ENCODE results near the gene PREP. TPM values are rescaled to one million over a fixed set of nuclear protein-coding genes. Genes with fewer than 3 reads are reported as not detected.

PREP gene
- polyA plus RNA-seq, 1 donor = 46.6 TPM

DNA sequence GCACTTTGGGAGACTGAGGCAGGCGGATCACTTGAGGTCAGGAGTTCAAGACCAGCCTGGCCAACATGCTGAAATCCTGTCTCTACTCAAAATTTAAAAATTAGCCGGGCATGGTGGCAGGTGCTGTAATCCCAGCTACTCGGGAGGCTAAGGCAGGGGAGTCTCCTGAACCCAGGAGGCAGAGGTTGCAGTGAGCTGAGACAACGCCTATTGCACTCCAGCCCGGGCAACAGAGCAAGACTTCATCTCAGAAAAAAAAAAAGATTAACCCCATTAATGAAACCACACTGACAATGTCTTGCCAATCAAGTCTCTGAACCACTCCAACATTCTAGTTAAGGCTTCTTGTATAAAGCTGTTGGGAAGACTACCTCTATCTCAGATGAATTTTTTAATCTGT is 4.0 kb downstream of the PREP start:
- no peak for DNase-seq
- H3K9me3 ChIP-seq (ENCODE audit: control insufficient read depth, low read depth, low read length) = no peaks in the 10 kb centered on the region
- H3K27ac ChIP-seq (ENCODE audit: low read length) = no peak overlapping the region
- H3K4me3 ChIP-seq (ENCODE audit: low read length) = no peak overlapping the region
- H3K36me3 ChIP-seq (ENCODE audit: control insufficient read depth, insufficient read depth, low read length) = peaks cover 20% of the 10 kb centered on the region
- H3K27me3 ChIP-seq (ENCODE audit: control insufficient read depth, insufficient read depth, low read length) = no peaks in the 10 kb centered on the region
- H3K4me1 ChIP-seq (ENCODE audit: control insufficient read depth, insufficient read depth, low read length) = peaks cover 15% of the 10 kb centered on the region
- WGBS (ENCODE audit: insufficient coverage, low lambda C conversion rate) = no CpG with 5 or more reads among the region's 5 CpGs

DNA sequence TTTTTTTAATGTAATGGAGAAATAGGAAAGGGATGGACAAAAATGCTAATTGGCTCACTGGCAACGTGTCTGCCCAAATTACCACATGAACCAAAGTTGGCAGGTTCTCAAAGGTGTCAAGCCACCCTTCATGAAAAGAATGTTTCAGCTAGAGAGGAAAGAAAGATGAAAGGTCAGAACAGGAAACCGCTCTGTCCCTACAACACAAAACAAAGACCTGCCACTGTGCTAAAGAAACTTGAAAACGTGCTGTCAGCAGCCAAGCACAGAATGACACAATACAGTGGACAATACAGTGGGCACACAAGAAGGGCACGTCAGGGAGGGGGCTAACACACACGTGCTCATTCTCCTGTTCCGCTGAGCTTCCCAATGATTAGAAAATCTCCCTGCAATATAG is 4.9 kb downstream of the PREP start:
- H3K36me3 ChIP-seq (ENCODE audit: control insufficient read depth, insufficient read depth, low read length) = peaks cover 20% of the 10 kb centered on the region
- H3K4me3 ChIP-seq (ENCODE audit: low read length) = no peak overlapping the region
- no CpG with 5 or more reads among the region's 6 CpGs for WGBS (ENCODE audit: insufficient coverage, low lambda C conversion rate)
- no peaks in the 10 kb centered on the region for H3K27me3 ChIP-seq (ENCODE audit: control insufficient read depth, insufficient read depth, low read length)
- H3K9me3 ChIP-seq (ENCODE audit: control insufficient read depth, low read depth, low read length) = no peaks in the 10 kb centered on the region
- H3K4me1 ChIP-seq (ENCODE audit: control insufficient read depth, insufficient read depth, low read length) = peaks cover 12% of the 10 kb centered on the region
- H3K27ac ChIP-seq (ENCODE audit: low read length) = no peak overlapping the region
- DNase-seq = no peak

DNA sequence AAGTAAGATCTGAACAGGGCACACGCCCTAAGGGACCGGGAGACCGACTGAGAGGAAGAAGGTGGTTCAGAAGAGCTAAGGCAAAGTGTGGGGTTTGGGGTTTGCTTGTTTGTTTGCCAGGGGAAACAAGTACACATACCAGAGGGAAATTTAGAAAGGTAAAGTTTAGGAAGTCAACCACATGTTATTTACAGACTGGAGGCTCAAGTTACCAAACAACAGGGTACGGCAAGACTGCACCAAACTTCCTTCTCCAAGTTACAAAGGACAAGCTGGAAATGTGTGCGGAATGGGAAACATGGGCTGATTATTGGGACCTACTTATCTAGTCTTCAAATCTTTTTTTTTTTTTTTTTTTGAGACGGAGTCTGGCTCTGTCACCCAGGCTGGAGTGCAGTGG is 11.2 kb downstream of the PREP start:
- H3K27ac ChIP-seq (ENCODE audit: low read length) = no peak overlapping the region
- WGBS (ENCODE audit: insufficient coverage, low lambda C conversion rate) = 100% methylated on average over 1 of the region's 6 CpGs
- no peak for DNase-seq
- H3K9me3 ChIP-seq (ENCODE audit: control insufficient read depth, low read depth, low read length) = no peaks in the 10 kb centered on the region
- H3K4me1 ChIP-seq (ENCODE audit: control insufficient read depth, insufficient read depth, low read length) = peaks cover 8% of the 10 kb centered on the region
- no peak overlapping the region for H3K4me3 ChIP-seq (ENCODE audit: low read length)
- peaks cover 33% of the 10 kb centered on the region for H3K36me3 ChIP-seq (ENCODE audit: control insufficient read depth, insufficient read depth, low read length)
- H3K27me3 ChIP-seq (ENCODE audit: control insufficient read depth, insufficient read depth, low read length) = no peaks in the 10 kb centered on the region

DNA sequence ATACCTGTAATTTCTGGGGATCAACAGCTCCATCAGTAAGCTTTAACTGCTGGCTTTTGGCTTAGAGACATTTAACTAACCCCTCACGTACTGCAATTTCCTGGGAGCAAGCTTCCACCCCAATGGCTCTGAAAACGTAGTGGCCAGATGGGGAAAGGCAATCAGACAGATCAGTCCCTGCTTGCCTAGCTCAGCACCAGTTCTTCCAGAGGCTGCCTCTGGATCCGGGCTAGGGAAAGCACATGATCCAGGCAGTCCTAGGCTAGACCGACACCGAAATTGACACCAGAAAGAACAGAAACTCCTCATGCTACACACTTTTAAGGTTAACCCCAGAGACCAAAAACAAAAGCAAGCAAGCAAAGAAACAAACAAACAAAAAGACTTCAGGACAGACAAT is 13.3 kb downstream of the PREP start:
- no peak for DNase-seq
- Histone ChIP-seq H3K9me3 (ENCODE audit: control insufficient read depth, low read depth, low read length) (no peaks in the 10 kb centered on the region), H3K4me3 (ENCODE audit: low read length) (no peak overlapping the region), H3K27me3 (ENCODE audit: control insufficient read depth, insufficient read depth, low read length) (no peaks in the 10 kb centered on the region), H3K27ac (ENCODE audit: low read length) (peak overlapping the region; percentile 5), H3K4me1 (ENCODE audit: control insufficient read depth, insufficient read depth, low read length) (peaks cover 8% of the 10 kb centered on the region), H3K36me3 (ENCODE audit: control insufficient read depth, insufficient read depth, low read length) (peaks cover 18% of the 10 kb centered on the region)
- no CpG with 5 or more reads among the region's 5 CpGs for WGBS (ENCODE audit: insufficient coverage, low lambda C conversion rate)

DNA sequence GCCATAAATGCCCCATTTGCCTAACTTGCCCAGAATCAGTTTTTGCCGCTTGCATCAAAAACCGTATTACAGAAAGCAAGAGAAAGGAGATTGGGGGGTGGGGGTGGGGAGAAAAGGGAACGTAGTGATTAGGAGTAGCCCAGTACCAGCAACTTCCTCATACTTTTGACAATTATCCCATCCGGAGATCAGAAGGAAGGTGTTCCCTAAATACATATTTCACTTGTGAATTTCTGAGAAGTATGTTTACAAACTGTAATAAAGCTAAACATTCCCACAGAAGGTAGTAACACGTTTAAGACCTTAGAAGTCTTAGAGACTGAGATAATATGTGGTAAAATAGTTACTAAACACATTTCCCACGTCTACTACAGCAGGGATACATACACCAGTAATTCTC is 14.5 kb downstream of the PREP start:
- Histone ChIP-seq H3K4me1 (ENCODE audit: control insufficient read depth, insufficient read depth, low read length) (peaks cover 8% of the 10 kb centered on the region), H3K27me3 (ENCODE audit: control insufficient read depth, insufficient read depth, low read length) (no peaks in the 10 kb centered on the region), H3K4me3 (ENCODE audit: low read length) (no peak overlapping the region), H3K36me3 (ENCODE audit: control insufficient read depth, insufficient read depth, low read length) (peaks cover 21% of the 10 kb centered on the region), H3K27ac (ENCODE audit: low read length) (no peak overlapping the region), H3K9me3 (ENCODE audit: control insufficient read depth, low read depth, low read length) (no peaks in the 10 kb centered on the region)
- DNase-seq = no peak
- no CpG with 5 or more reads among the region's 6 CpGs for WGBS (ENCODE audit: insufficient coverage, low lambda C conversion rate)

DNA sequence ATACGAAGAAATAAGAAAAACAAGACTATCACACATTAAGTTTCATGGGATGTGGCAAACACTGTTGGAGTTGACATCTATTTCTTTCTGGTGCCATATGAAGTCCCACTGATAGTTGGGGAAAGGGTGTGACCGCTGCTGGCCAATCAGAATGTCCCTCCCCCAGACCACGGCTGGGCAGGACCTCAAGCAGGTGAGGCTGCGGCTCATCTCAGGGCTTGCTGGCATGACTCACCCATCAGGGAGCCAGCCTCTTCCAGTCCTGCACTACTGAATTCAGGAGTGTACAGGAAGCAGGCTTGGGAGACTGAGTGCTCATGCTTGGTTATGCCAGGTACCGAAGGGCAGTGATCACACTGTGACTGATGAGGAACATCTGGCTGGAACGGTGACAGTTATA is 18.9 kb downstream of the PREP start:
- no peaks in the 10 kb centered on the region for H3K27me3 ChIP-seq (ENCODE audit: control insufficient read depth, insufficient read depth, low read length)
- DNase-seq = no peak
- peaks cover 33% of the 10 kb centered on the region for H3K4me1 ChIP-seq (ENCODE audit: control insufficient read depth, insufficient read depth, low read length)
- no peak overlapping the region for H3K4me3 ChIP-seq (ENCODE audit: low read length)
- H3K27ac ChIP-seq (ENCODE audit: low read length) = no peak overlapping the region
- H3K36me3 ChIP-seq (ENCODE audit: control insufficient read depth, insufficient read depth, low read length) = peaks cover 11% of the 10 kb centered on the region
- no peaks in the 10 kb centered on the region for H3K9me3 ChIP-seq (ENCODE audit: control insufficient read depth, low read depth, low read length)
- 100% methylated on average over 1 of the region's 6 CpGs for WGBS (ENCODE audit: insufficient coverage, low lambda C conversion rate)

DNA sequence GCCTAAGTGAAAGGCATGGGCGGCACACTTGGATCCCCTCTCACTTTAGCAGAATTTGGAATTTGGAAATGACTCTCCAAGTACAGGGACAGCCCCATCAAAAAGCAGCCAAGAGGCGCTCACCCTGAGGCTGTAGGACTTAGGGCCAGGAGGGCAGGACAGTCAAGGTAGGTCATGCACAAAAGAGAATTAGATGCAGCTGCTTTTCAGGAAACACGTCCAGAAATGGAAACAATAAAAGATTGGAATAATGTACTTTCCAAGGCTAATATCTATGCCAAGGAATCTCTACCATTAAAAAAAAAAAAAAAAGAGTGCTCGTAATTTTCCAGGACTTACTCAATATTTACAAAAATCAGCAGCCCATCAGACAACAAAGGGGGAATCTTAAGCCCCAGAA is 19.9 kb downstream of the PREP start:
- no peaks in the 10 kb centered on the region for H3K9me3 ChIP-seq (ENCODE audit: control insufficient read depth, low read depth, low read length)
- peaks cover 11% of the 10 kb centered on the region for H3K36me3 ChIP-seq (ENCODE audit: control insufficient read depth, insufficient read depth, low read length)
- no peak overlapping the region for H3K27ac ChIP-seq (ENCODE audit: low read length)
- no peaks in the 10 kb centered on the region for H3K27me3 ChIP-seq (ENCODE audit: control insufficient read depth, insufficient read depth, low read length)
- WGBS (ENCODE audit: insufficient coverage, low lambda C conversion rate) = 29% methylated on average over 1 of the region's 4 CpGs
- no peak for DNase-seq
- peaks cover 31% of the 10 kb centered on the region for H3K4me1 ChIP-seq (ENCODE audit: control insufficient read depth, insufficient read depth, low read length)
- no peak overlapping the region for H3K4me3 ChIP-seq (ENCODE audit: low read length)

DNA sequence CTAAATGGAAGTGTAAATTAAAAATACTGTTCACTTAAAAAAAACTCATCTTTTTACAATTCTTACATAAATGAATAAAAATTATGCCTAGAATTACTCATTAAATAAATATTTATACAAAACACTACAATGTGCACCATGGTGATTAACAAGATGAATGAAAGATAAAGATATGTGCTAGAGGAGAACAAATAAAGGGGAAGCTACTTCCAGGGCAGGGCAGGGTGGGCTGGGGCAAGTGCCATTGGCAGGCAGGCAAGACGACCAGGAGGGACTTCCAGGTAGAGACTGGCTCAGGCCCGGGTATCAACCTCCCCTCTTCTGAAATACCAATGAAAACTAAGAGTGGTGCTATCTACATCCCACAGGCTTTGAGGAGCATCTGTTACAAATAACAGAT is 20.4 kb downstream of the PREP start:
- WGBS (ENCODE audit: insufficient coverage, low lambda C conversion rate) = no CpG with 5 or more reads among the region's 2 CpGs
- Histone ChIP-seq H3K9me3 (ENCODE audit: control insufficient read depth, low read depth, low read length) (no peaks in the 10 kb centered on the region), H3K4me3 (ENCODE audit: low read length) (no peak overlapping the region), H3K27ac (ENCODE audit: low read length) (no peak overlapping the region), H3K36me3 (ENCODE audit: control insufficient read depth, insufficient read depth, low read length) (peaks cover 7% of the 10 kb centered on the region), H3K27me3 (ENCODE audit: control insufficient read depth, insufficient read depth, low read length) (no peaks in the 10 kb centered on the region), H3K4me1 (ENCODE audit: control insufficient read depth, insufficient read depth, low read length) (peaks cover 31% of the 10 kb centered on the region)
- no peak for DNase-seq

DNA sequence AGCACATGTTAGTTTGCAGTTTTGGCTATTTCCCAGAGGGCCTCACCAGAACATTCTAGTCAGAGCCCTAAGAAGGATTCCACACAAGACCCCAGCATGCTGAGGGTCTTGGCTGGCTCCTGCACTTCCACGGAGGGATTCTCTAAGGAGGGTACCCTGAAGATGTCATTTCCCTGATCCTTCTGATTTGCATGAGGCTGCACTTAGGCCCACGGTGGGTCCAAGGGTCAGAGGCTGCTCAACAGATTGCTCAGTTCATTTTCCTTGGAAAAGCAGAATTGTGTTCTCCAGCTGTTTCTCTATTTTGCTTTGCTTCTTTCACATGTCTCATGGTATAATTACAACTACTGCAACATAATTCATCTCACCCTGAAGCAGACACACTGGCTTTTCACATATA is 22.2 kb downstream of the PREP start:
- no peaks in the 10 kb centered on the region for H3K9me3 ChIP-seq (ENCODE audit: control insufficient read depth, low read depth, low read length)
- no peaks in the 10 kb centered on the region for H3K27me3 ChIP-seq (ENCODE audit: control insufficient read depth, insufficient read depth, low read length)
- H3K27ac ChIP-seq (ENCODE audit: low read length) = peak overlapping the region; percentile 75
- no CpG with 5 or more reads among the region's 2 CpGs for WGBS (ENCODE audit: insufficient coverage, low lambda C conversion rate)
- H3K4me1 ChIP-seq (ENCODE audit: control insufficient read depth, insufficient read depth, low read length) = peaks cover 31% of the 10 kb centered on the region
- peak; percentile 48 to 78 for DNase-seq
- no peak overlapping the region for H3K4me3 ChIP-seq (ENCODE audit: low read length)
- peaks cover 16% of the 10 kb centered on the region for H3K36me3 ChIP-seq (ENCODE audit: control insufficient read depth, insufficient read depth, low read length)

DNA sequence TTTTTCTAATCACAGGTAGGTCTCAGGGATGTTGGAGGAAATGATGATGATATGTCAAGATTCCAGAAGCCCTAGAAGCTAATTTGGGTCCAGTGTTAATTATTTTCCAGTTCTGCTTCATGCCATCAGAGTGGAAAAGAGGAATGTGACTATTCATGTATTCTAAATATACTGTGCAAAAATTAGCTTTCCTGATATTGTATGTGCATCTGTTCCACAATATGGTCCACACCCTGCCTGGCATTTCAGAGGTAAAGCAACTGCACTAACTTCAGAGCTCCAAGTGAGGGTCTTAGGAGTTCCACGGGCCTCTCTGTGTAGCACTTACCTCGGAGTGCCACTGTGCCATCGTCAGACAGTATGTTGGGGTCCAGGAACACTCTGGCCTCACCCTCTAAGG is 27.1 kb downstream of the PREP start:
- no peak overlapping the region for H3K27ac ChIP-seq (ENCODE audit: low read length)
- H3K36me3 ChIP-seq (ENCODE audit: control insufficient read depth, insufficient read depth, low read length) = peaks cover 19% of the 10 kb centered on the region
- H3K4me3 ChIP-seq (ENCODE audit: low read length) = no peak overlapping the region
- H3K4me1 ChIP-seq (ENCODE audit: control insufficient read depth, insufficient read depth, low read length) = peaks cover 45% of the 10 kb centered on the region
- no peaks in the 10 kb centered on the region for H3K27me3 ChIP-seq (ENCODE audit: control insufficient read depth, insufficient read depth, low read length)
- DNase-seq = no peak
- WGBS (ENCODE audit: insufficient coverage, low lambda C conversion rate) = no CpG with 5 or more reads among the region's 3 CpGs
- no peaks in the 10 kb centered on the region for H3K9me3 ChIP-seq (ENCODE audit: control insufficient read depth, low read depth, low read length)

DNA sequence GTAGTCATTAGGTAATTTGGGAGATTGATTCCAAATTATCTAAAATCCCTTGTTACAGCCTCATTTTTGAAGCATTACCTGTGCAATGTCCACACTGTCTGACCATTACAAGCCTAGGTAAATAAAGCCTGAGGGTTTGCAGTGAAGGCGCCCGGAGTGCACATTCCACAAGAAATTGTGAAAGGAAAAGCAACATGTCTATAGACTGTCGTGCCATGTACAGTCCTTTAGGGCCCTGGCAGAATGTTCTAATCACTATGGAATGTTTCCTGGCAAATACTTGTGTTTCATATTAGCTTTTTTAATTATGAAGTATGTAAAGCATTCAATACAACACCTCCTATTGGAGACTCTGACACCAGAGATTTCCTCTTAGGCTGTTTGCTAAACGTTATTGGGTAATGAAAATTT is 28.9 kb downstream of the PREP start:
- WGBS (ENCODE audit: insufficient coverage, low lambda C conversion rate) = 60% methylated on average over 1 of the region's 4 CpGs
- DNase-seq = peak; percentile 66 to 75
- Histone ChIP-seq H3K4me1 (ENCODE audit: control insufficient read depth, insufficient read depth, low read length) (peaks cover 33% of the 10 kb centered on the region), H3K36me3 (ENCODE audit: control insufficient read depth, insufficient read depth, low read length) (peaks cover 19% of the 10 kb centered on the region), H3K4me3 (ENCODE audit: low read length) (no peak overlapping the region), H3K9me3 (ENCODE audit: control insufficient read depth, low read depth, low read length) (no peaks in the 10 kb centered on the region), H3K27ac (ENCODE audit: low read length) (peak overlapping the region; percentile 82), H3K27me3 (ENCODE audit: control insufficient read depth, insufficient read depth, low read length) (no peaks in the 10 kb centered on the region)
